ENCODE results near the gene CIAO2B. TPM values are rescaled to one million over a fixed set of nuclear protein-coding genes. Genes with fewer than 3 reads are reported as not detected.
A peak's percentile ranks its signal among the peaks of the same experiment; 100 is the strongest.
"Not testable (repeated sequence)": the region's sequence is repeated elsewhere in the genome, so short reads cannot be mapped to it uniquely, and the experiment has no call there.

CIAO2B gene
- polyA plus RNA-seq, 3 donors: 81.7 to 105 (median 103) TPM

GRCh38 chr16:66961065-66961744, 27.0 kb upstream of the CIAO2B start, which contains the start of gene CES3:
Gene CES3, plus strand, starts transcription at chr16:66961266. Its CDS starts 42 bp downstream, at chr16:66961308.
- peak in 4 of 11 donors; percentile 29 to 57 (median 38) for DNase-seq (ENCODE audit: extremely low read depth in 1 of 11, low read depth in 9 of 11, low spot score in 4 of 11)

- DNase-seq (ENCODE audit: extremely low read depth in 1 of 11, low read depth in 9 of 11, low spot score in 4 of 11): no peak
Observed at GRCh38 chr16:66960270-66960669, 26.1 kb upstream of the CIAO2B start.

- no peak for DNase-seq (ENCODE audit: extremely low read depth in 1 of 11, low read depth in 9 of 11, low spot score in 4 of 11)
Observed at GRCh38 chr16:66959704-66960161, 25.5 kb upstream of the CIAO2B start.

DNA sequence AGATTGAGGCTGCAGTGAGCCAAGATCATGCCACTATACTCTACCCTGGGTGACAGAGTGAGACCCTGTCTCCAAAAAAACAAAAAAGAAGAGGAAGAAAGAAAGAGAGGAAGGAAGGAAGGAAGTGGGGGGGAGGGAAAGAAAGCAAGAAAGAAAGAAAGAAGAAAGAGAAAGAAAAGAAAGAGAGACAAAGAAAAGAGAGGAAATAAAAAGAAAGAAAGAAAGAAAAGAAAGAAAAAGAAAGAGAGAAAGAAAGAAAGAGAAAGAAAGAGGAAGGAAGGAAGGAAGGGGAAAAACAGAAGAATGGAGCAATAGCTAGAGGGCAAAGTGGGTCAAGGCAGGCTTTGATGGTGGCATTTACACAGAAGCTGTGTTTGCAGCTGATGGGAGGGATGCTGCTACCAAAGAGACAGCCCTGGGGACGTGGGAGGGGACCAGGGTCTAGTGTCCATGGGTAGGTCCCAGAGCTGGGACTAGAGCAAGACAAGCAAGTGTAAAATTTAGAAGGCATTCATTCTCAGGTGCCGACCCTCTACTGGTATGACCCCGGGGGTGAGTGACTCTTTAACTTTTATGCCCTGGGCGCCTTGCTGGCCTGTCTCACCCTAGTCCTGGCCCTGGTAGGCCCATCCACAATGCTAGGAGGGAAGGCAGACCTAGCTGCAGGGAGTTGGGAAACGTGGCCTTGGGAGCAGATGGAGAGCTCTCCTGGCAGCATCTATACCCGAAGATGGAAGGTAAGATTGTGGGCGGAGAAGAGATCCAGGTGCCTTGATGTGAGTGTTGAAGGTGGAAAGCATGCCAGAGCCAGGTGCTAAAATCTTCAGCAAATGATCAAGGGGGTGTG, 24.9 kb upstream of the CIAO2B start:
- no peak for DNase-seq (ENCODE audit: extremely low read depth in 1 of 11, low read depth in 9 of 11, low spot score in 4 of 11)

DNA sequence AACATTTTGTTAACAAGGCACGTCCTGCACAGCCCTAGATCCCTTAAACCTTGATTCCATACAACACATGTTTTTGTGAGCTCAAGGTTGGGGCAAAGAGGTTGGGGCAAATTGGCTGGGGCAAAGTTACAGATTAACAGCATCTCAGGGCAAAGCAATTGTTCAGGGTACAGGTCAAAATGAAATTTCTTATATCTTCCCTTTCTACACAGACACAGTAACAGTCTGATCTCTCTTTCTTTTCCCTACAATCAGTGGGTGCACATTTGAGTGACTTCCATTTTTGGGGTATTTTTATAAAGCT, 21.9 kb upstream of the CIAO2B start:
- not testable (repeated sequence) for DNase-seq (ENCODE audit: extremely low read depth in 1 of 11, low read depth in 9 of 11, low spot score in 4 of 11)

DNA sequence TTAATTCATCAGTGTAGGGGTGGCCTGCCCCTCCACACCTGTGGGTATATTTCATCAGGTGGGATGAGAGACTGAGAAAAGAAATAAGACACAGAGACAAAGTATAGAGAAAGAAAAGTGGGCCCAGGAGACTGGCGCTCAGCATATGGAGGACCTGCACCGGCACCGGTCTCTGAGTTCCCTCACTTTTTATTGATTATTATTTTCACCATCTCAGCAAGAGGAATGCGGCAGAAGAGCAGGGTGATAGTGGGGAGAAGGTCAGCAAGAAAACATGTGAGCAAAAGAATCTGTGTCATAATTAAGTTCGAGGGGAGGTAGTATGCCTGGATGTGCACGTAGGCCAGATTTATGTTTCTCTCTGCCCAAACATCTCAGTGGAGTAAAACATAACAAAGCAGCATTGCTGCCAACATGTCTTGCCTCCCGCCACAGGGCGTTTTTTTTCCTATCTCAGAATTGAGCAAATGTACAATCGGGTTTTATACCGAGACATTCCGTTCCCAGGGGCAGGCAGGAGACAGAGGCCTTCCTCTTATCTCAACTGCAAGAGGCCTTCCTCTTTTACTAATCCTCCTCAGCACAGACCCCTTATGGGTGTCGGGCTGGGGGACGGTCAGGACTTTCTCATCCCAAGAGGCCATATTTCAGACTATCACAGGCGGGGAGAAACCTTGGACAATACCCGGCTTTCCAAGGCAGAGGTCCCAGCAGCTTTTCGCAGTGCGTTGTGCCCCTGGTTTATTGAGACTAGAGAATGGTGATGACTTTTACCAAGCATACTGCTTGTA, 21.4 kb upstream of the CIAO2B start:
- DNase-seq (ENCODE audit: extremely low read depth in 1 of 11, low read depth in 9 of 11, low spot score in 4 of 11): not testable (repeated sequence)

DNA sequence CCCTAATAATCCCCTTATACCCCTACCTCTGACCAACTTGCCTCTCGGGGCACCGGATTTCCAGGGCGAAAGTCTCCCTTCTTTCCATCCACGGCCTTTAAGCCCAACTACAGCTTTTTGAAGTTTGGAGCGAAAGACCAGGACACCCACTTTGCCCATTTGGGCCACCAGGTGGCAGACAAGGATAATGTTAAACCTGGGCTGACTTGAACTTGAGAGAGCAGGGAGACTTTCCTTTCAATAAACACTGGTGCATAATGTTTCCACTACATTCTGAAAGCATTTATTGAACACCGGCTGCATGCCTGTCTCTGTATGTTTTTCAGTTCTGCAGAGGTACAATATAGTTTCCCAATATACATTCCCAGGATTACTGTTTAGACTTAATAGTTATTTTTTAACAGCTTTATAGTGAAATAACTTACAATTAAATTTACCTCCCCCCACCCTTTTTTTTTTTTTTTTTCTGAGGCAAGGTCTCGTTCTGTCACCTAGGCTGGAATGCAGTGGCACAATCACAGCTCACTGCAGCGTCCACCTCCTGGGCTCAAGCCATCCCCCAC, 20.0 kb upstream of the CIAO2B start:
- peak in 4 of 11 donors; percentile 62 to 85 (median 67) for DNase-seq (ENCODE audit: extremely low read depth in 1 of 11, low read depth in 9 of 11, low spot score in 4 of 11)

DNA sequence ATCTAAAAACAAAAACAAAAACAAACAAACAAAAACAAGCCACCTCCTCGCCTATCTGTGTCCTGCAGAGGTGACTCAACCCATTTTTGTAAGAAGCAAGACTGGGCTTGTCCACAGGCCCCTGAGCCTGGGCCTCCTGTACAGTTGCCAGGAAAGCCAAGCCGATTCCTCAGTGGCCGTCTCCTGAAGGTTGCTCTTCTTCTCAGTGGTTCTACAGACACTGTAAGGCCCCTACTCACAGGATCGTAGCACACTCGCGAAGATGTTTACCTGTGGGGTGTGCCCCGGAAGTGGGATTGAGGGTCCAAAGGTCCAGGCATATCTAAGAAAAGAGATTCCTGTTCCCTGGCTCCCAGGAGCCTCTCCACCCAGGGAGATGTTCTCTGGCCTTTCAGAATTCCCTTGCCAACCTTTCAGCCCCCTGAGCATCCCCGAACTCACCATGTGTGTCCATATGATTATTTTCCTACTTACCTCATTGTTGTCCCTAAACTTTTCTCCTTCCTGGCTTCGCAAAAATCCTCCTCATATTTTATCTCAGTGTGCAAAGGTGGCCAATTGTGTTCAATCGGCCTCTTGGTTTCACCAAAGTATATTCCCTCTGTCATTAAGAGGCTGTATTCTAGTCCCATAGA, 19.4 kb upstream of the CIAO2B start:
- no peak for DNase-seq (ENCODE audit: extremely low read depth in 1 of 11, low read depth in 9 of 11, low spot score in 4 of 11)

DNA sequence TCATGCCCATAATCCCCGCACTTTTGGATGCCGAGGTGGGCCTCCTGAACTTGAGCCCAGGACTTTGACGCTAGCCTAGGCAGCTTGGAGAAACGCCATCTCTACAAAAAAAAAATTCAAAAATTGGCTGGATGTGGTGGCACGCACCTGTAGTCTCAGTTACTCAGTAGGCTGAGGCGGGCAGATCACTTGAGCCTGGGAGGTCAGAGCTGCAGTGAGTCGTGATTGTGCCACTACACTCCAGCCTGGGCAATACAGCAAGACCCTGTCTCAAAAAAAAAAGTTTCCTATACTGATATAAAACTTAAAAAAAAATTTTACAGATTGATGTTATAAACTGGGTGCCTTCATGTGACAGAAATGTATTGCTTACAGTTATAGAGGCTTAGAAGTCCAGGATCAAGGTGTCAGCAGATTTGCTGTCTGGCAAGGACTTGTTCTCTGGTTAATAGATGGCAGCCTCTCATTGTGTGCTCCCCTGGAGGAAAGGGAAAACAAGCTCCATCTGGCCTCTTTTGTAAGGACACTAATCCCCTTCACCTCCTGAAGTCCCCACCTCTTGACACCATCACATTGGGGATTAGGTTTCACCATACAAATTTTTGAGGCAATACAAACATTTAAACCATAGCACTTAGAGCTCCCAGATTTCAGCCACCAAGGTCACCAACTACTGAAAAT, 18.4 kb upstream of the CIAO2B start:
- no peak for DNase-seq (ENCODE audit: extremely low read depth in 1 of 11, low read depth in 9 of 11, low spot score in 4 of 11)

GRCh38 chr16:66950971-66951790, 17.0 kb upstream of the CIAO2B start:
- DNase-seq (ENCODE audit: extremely low read depth in 1 of 11, low read depth in 9 of 11, low spot score in 4 of 11): no peak

- no peak for DNase-seq (ENCODE audit: extremely low read depth in 1 of 11, low read depth in 9 of 11, low spot score in 4 of 11)
Observed at GRCh38 chr16:66950437-66950836, 16.2 kb upstream of the CIAO2B start.

GRCh38 chr16:66949472-66949871, 15.3 kb upstream of the CIAO2B start:
- no peak for DNase-seq (ENCODE audit: extremely low read depth in 1 of 11, low read depth in 9 of 11, low spot score in 4 of 11)

DNA sequence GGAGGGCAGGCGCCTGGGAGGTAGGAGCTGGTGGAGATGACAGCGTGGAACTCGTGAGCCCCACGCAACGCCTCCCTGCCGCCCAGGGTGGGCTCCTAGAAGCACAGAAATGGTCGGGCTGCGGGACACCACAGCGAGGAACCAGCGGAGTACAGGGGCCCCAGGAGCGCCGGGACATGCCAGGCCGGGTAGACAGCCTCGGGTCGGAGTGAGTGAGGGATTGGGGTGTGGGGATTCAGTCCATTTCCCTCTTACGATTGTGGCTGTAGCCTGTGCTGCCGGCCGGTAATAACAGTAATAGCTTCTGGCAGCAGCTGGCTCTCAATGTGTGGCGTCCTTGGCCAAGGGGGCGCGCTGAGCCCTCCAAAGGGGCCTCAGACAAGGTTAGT, 14.6 kb upstream of the CIAO2B start:
- DNase-seq (ENCODE audit: extremely low read depth in 1 of 11, low read depth in 9 of 11, low spot score in 4 of 11): no peak

DNA sequence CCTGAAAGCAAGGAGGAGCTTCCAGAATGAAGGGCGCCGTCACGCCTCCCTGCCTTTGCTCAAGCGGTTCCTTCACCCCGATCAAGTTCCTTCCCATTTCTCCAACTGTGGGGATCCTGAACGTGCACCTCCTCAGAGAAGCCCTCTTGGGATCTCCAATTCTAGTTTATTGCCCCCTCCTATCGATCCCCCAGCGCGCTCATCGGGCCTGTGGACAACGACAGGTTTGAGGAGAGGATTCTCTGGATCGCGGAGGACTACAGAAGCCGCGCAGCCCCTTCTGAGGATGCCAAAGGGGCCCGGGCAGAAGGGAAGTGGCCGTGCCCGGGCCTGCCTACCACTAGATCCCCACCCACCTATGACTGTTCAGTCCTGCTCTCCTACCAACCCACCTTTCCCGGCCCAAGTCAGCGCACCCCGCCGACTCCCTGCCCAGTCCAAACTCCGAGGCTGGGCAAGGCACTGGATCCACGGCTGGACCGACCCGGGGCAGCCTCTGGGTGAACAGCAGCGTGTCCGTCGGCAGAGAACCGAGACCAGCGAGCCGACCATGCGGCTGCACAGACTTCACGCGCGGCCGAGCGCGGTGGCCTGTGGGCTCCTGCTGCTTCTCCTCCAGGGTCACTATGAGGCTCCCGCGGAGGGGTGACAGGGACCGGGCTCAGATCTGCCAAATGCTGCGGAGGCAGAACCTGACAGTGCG, 14.1 kb upstream of the CIAO2B start:
- no peak for DNase-seq (ENCODE audit: extremely low read depth in 1 of 11, low read depth in 9 of 11, low spot score in 4 of 11)

DNA sequence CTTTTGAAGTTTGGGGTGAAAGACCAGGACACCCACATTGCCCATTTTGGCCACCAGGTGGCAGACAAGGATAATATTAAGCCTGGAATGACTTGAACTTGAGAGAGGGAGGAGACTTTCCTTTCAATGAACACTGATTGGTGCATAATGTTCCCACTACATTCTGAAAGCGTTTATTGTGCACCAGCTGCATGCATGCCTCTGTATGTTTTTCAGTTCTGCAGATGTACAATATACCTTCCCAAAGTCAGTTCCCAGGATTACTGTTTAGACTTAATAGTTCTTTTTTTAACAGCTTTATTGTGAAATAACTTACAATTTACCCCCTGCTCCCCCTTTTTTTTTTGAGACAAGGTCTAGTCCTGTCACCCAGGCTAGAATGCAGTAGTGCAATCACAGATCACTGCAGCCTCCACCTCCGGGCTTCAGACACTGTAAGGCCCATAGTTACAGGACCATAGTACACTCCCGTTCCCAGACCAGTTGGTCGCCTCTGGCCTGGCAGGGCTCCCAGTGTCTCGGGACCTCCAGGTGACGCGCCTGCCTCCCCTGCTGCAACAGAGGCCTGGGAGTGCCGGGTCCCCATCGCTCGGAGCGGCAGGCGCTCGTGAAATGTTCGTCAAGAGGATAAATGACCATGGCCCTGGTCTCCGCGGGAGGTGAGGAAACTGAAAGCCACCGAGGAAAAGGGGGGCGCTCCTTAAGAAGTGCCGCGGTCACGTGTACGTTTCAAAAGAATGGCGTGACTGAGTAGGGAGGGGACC, 13.3 kb upstream of the CIAO2B start:
- DNase-seq (ENCODE audit: extremely low read depth in 1 of 11, low read depth in 9 of 11, low spot score in 4 of 11): peak in 10 of 11 donors; percentile 67 to 87 (median 75)

GRCh38 chr16:66946974-66947301, 12.7 kb upstream of the CIAO2B start:
- DNase-seq (ENCODE audit: extremely low read depth in 1 of 11, low read depth in 9 of 11, low spot score in 4 of 11): no peak
